ENCODE measurements around the gene CDKAL1.
A peak's percentile ranks its signal among the peaks of the same experiment; 100 is the strongest.

The CDKAL1 gene

DNA sequence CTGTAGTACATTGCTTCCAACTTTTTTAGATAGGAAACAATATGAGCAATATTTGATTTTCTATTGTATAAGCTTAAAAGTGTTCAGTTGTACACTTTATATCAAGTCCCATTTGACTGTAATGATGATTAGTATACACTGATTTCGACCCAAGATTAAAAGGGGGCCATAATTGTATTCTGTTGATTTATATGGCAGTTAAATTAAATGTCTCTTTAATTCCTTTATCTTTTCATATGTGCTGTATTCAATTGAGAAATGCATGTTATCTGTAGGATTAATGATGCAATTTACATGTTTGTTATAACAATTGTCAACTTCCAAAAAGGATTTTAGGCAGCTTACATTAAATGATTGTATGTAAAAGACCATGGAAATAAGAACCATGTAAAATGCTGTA lies 317.5 kb downstream of the CDKAL1 start:
- no peak for DNase-seq

DNA sequence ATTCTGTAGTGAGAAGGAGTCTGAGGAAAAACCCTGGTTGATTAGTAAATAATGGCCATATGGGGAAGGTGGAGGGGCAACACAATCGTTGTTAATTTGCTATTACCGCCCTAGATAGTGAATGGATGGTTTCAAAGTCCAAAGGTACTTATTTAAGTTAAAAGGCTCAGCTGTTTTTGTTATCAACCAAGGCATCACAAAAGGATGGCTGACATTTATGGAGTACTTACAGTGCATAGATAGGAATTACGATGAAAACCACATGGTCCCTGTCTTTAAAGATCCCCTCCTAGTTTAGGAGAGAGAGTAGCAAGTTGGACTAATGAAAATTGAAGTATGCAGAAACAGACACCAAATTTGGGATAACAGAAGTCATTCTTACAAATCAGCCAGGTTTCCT lies 319.6 kb downstream of the CDKAL1 start:
- DNase-seq, result no peak

DNA sequence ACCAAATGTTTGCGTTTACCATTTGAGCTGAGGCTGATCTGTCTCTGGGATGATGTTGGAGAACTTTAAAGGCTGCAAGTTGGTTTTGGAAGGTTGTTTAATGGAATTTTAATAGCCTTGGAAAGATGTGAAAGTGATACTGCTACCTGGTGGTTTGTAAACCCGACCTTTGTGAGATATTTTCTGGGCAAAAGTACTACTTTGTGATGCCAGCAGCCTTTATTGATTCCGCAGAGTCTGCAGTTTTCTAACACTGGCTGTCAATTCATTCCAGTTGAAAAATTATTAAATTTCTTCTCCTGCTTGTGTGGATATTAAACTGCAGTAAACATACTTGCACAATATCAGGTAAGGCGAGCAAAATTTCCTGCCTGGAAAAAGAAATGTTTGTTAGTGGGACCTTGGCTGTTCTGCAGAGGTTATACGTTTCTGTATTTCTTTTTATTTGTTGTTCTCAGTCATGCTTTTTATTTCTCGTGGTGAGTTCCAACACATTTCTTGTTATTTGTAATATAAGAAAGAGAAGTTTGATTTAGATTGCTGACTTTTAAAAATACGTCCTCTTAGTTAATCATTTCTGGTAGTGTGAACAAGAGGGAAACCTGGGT lies 322.5 kb downstream of the CDKAL1 start:
- DNase-seq, result no peak

DNA sequence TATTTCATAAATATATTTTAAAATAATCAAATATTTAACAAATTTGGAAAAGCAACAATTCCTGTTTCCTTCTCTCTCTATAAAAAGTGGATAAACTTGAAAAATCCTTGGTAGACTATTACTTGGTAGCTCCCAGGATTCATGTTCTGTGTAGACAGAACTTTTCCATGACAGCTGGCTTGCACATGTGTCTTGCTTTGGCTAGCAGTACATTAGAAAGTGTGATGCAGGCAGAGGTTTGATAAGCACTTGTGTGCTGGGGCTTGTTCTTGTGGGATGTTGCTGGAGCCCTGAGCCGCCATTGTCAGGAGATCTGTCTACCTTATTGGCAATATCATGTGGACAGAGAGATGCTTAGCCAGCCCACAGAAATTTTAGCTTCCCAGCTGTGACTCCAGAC lies 327.2 kb downstream of the CDKAL1 start:
- no peak for DNase-seq

DNA sequence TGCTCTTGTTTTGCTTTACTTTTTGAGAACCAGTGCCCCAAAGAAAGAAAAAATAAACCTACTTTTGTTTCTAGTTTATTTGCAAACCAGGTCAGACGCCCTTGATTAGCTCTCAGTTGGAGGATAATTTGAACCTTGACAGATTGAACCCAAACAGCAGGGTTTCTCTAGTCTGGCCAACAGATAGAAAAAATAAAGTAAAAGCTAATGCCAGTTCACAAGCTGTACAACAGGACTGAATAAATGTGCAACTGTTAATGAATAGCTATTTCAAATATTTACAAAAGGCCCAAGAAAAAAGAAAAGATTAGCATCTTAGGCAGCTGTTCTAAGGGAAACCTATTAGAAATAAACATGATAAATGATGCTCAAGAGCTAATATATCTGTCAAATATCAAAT lies 331.8 kb downstream of the CDKAL1 start:
- no peak for DNase-seq

DNA sequence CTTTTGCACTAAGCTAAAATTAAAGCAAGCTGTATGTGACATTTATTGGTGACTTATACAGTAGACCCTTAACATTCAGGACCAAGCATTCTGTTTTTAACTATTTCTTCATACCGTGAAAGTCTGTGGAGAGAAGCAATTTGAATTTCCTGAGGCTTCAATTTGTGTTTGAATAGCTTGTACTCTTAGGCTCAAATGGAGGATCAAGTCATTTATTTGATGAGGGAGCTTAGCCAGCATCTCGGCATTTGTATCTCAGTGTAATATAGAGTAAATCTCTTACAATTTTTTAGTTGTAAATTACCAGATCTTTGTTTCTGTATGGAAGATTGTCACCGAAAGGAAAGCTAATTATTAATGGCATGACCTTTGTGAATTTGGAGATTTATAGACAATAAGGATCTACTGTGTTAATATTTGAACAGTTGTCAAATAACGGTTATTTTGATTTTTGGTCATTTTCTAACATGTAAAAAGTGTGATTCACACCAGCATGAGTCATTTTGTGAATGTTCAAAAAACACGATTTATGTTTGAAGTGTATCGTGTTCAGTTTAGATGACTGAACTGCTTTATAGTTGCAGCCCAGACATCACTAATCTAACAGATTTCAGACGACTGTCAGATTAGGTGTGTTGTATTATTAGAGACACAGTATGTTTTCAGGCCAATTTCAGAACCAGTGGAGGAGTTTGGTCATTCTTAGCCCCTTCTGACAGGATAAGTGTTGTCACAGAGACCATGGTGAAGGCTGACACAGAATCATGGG lies 332.9 kb downstream of the CDKAL1 start:
- DNase-seq, result no peak

DNA sequence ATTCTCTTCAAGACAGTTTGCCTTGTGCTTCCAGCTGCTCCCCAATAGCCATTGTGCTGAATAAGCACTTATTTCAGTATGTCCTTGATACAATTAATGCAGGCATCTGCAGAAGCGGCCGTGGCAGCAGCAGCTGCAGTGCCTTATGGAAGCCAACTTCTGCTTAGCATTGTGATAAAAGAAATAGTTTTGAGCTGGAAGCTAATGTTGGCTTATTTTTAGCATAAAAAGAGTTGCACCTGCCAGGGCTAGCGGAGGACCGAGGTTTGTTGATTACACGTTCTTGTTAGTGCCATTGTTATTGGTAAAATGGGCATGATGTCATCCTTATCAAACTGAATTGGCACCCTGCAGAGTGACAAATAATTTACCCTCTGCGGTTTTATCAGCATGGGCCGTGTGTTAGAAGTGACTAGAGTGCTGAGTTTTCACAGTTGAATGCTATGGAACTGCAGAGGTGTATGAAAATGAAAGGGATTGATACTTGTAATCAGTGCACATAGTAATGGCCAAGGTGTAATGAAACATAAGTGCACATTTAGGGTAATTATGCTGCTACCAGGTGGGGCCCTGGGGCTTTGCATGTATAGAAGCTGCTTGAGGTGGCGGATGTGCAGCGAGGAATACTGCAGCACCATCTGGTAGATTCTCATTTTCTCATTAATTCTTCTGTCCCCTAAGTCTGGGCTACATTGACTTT lies 334.3 kb downstream of the CDKAL1 start:
- peak; percentile 90 for DNase-seq

DNA sequence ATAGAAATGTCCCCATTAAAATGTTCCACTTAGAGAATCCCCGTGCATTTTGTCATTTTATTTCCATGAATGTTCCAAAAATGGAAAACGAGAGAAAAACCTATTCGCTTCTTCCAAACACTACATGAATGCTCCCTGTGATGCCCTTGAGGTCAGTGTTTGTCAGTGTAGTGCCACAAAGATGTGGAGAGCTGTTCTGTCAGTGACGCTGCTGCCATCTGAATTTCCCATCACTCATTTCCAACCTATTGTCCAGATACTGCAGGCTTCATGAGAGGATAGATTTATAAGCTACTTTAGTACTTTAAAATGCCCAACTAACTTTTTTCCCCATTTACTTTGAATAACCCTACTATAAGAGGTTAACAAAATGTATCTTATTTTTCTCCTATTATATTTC lies 335.8 kb downstream of the CDKAL1 start:
- DNase-seq, result no peak

DNA sequence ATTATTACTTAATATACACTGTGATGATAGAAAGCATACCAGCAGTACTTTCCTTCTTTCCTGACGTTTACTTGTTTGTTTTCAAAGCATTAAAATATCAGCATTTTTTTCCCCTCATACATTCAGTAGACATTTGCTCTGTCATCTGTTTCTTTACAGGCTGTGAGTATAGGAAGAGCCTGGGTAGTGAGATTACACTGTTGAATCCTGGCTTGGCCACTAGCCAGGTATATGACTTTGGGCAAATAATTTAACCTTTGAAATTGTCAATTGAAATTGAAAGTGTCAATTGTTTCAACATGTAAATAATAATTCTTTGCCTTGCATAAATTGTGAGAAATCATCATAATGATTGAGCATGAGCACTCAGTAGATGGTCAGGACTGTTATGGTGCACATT lies 336.2 kb downstream of the CDKAL1 start:
- no peak for DNase-seq

DNA sequence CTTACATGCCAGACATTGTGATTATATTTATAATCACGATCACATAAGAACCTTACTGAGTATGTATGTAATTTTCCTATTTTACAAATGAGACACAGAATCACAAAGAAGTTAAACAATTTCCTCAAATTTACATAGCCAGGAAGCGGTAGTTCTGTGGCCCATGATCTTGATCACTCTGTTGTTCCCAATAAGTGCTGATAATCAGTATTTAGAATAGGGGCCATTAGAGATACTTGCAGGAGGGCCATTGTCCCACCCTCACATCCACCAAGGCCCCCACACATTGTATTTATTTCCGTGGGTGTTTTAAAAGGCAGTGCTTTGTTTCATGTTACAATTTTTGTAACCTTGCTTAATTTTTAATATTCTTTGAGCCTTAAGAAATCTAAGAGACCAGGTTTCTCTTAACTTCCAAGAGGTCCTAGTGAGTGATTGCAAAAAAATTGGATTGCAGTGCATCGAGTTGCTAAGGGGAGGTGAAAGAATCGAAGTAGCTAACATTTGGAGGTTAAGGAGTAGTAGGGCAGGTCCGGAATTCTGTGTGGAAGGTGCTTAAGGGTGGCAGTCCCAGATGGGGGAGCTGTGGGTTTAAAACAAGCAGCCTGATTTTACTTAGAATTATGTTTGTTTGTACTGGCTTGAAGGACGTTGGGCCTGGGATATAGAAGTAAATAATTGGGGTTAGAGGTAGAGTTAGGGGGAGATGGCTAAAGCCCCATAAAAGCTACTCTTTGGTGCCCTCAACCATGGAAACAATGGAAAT lies 339.4 kb downstream of the CDKAL1 start:
- DNase-seq, result no peak

DNA sequence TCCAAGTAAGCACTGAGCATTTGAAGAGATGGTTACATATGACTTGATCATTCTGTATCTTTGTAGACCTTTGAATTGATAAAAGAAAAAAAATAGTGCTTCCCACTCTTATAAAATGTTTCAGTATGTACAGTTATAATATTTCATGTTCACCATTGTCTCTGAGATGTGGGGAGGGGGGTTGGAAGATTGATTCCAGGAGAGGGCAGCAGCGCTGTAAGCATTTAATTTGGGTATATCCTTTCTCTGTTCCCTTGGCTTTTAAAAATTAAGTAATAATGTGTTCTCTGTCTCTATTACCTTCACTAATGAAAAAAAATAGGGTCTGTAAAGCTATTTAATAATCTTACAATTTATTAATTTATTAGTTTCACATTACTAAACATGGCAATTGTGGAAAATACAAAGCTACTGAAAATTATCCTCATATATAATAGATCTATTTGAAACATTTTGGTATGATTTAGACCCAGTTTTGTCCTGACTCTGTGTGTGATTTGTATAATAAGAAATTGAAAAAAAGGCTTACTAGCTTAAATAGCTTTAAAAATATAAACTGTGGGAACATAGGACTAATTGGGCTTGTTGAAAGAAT lies 341.2 kb downstream of the CDKAL1 start:
- DNase-seq, result no peak

DNA sequence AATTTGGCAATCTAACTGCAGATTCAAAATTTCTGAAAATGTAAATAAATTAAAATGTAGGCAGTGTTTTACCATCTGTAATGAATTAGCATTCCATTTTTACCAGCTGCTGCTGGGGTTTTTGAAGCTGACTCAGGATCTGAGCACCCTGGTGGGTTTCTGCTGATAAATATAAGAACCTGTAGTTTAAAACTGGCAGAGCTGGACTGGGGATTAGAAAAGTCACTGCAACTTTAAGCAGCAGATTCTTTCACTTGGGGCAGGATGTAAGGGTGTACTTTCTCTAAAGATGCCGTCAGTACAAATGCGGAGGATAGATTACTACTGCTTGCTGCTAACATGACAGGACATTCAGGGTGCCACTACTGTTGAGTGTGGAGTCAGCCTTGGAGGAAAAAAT lies 341.8 kb downstream of the CDKAL1 start:
- DNase-seq, result no peak

DNA sequence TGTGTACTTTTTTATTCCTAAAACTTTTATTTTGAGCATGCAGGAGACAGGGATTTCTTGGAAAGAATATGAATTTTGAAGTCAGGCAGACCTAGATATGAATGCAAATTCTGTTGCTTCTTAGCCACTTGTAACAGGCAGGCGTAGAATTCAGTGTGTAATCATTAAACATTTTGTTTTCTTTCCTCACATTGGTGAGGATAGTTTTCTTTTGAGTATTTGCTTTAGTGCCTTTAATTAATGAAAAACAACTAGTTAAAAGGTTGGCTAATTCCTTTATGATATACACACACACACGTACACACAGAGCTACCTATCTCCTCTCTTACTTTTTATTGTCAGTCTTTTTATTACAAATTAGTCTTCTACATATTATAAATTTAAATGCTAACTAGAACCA lies 342.3 kb downstream of the CDKAL1 start:
- no peak for DNase-seq

DNA sequence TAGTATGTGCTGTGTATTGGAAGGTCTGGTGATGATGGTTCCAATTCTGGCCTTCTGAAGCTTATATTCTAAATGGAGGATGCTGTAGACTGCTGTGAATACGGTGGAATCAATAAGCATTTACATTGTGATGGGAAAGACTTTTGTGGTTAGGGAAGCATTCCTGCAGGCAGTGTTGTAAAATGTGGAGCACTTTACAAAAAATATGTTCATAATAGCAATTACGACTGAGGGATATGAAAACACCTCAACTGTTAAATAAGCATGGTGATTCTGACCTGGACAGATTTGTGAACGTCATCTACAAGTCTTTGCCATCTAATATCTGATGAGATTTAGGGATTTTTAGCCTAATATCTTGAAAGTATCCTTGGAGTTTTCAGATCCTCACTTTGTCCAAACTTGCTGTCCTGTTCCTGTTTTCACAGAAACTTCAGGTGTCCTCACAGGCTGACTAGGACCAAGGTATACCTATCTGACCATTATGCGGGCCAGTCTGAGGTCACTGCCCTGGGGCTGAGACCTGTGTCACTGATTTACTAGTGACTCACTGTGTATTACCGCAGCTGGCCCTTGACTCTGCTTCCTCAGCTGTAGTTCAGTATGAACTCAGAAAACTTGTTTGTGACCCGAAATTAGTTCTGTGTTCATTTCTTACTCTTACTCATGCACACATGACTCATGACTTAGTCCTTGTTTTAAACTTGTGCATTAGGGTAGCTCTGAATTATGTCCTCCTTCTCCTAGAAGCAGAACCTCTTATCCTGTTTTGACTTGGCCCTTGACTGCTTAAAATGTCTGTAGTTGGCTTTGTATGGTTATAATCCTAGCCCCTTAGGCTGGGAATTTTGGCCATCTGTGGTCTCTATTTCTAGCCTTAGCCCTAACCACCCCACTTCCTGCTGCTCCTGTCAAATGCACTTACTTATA lies 343.0 kb downstream of the CDKAL1 start:
- no peak for DNase-seq

DNA sequence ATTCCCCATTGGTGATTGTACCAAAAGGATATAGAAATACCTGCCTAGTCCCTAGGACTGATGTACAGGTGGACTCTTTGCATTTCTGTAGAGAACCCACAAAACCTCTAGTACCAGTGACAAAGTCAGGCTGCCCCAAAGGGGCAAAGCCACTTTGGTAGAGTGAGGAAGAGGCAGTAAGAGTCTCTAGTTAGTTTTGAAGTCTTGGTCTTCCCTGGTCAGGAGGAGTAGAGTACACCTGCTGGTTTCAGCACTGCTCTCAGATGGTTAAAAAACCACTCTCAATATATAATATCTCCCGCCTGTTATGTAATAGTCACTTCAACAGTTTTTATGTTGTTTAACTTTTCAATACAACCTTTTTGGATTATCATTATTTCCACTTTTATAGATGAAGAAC lies 344.9 kb downstream of the CDKAL1 start:
- no peak for DNase-seq

DNA sequence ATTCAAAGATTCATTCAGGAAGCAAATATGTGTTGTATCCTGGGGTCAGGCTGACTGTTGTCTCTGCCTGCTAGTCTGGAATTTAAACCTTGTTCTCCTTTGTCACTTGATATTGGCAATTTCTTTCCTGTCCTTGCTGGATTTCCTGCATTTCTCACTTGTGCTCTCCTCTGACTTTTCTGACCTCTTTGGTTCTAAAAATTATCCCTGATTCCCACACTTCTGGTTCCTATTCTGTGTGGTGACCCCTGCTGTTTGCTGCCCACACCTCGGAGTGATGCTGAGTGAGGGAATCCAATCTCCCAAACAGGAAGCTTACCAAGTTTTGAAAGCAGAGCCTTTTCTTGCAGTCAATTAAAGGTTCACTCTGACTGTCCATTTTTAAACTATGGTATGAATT lies 345.3 kb downstream of the CDKAL1 start:
- DNase-seq, result no peak

DNA sequence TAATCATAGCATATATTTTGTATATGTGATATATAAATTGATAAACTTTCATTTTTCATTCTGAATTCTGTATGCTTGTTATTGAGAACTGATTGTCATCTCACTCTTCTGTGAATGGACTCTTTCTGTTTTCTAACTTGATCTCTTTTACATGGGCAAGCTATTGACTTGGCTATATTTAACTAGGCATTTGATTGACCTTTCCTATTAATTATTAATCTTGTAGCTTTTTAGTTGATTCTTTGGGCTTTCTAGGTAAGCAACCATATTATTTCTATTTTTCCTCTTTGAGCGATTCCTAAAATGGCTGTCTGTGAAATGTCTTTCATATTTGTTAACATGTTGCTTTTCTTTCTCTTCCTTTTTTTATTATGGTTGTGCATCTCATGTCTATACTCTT lies 347.1 kb downstream of the CDKAL1 start:
- DNase-seq, result no peak

DNA sequence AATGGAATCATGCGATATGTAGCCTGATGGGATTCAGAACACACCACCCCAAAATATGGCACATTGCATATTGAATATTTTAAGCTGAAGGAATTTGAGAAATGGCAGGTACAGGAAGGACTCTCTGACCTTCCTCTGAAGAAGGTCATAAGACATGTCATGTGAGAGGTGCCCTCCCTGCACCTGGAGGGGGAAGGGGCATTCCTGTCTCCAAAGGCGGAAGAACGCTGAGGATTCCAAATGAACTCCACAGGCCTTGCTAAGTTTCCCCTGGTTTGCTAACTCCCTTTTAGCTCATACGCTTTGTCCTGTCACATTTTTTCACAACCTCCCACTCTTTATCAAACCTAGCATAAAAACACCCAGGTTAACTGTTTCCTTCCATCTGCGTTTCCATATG lies 347.8 kb downstream of the CDKAL1 start:
- DNase-seq, result no peak

DNA sequence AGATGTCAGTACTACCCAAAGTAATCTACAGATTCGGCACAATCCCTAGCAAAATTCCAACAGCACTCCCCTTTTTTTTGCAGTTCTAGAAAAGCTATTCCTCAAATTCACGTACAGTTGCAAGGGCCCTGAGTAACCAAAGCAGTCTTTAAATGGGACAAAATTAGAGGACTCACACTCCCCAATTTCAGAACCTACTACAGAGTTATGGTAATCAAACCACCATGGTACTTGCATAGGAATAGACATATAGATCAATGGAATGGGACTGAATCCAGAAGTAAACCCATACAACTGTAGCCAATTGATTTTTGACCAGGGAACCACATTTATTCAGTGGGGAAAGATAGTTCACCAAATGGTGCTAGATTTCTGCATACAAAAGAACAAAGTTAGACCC lies 350.8 kb downstream of the CDKAL1 start:
- DNase-seq, result no peak

DNA sequence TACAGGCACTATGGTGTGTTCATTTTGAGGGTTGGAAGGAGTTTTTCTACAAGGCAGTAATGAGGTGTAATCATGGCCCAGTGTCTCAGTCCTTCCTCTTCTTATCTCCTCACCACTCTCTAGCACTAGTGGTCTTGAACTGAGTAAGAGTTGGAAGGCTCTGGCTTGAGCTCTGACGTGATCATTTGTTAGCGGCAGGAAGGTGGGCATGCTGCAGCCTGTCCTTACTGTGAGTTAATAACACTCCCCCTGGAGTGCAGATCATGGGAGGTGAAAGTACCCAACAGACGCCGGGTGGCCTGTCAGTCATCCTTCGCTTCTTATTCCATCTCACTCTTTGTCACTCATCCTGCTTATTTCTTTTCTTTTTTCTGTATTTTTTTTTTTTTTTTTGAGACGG lies 356.9 kb downstream of the CDKAL1 start:
- no peak for DNase-seq

DNA sequence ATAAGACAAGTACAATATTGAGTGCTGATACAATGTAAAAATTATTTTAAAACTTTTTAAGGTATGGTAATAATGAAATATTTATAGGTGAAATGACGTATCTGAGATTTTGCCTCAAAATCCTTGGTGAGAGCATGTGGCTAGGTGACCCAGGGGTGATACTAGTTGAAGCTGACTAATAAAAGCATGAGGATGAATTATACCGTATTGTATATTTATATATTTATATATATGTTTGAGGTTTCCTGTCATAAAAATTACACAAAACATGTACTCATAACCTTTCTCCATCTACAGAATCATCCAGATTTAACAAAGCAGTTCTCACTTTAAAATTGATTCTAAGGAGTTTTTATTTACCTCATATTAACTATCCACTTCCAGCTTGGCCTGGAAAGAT lies 358.1 kb downstream of the CDKAL1 start:
- DNase-seq, result no peak

DNA sequence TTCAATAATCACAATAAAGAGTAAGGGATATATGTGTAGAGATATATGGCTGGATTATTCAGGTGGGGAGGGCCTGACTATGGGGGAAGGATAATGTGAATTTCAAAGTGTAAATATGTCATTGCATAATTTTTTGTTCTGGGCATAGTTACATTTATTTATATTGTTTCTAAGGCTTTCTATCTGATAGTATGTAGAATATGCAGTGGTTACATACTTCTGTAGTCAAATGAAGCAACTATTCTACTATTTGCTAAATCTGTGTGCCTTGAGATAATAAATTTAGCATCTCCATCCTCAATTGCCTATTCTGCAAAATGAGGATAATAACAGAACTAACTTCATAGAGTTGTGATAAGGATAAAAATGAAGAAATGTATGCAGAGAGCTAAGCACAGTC lies 359.2 kb downstream of the CDKAL1 start:
- no peak for DNase-seq

Measured in DMS 273 treated with DMSO at 0.1 percent for 48 hours (cell line).